Mesenchymal stem cell (in vitro differentiated cells and primary cell): ENCODE measurements around the gene MUC4.
"Not testable (repeated sequence)": the region's sequence is repeated elsewhere in the genome, so short reads cannot be mapped to it uniquely, and the experiment has no call there.

ENCODE experiments used
- DNase-seq: peaks from one replicate; pipeline ENCODE4 v3.0.0-alpha.2; 2013
- H2AFZ ChIP-seq: one replicate; pipeline ENCODE4 v1.6.1; 2013; ENCODE audit warnings: low read depth, mild to moderate bottlenecking, control low read depth, inconsistent platforms, low read length, moderate library complexity
- H2AK5ac ChIP-seq: 2 replicates; pipeline ENCODE4 v1.6.1; 2013; ENCODE audit warnings: low read length, moderate library complexity, mild to moderate bottlenecking, inconsistent platforms; ENCODE audit not compliant: severe bottlenecking
- H2BK120ac ChIP-seq: one replicate; pipeline ENCODE4 v1.6.1; 2013; ENCODE audit warnings: low read depth, mild to moderate bottlenecking, inconsistent platforms, low read length, moderate library complexity
- H2BK12ac ChIP-seq, 2 experiments: one replicate each; pipeline ENCODE4 v1.6.1; 2013; ENCODE audit warnings: inconsistent platforms in 2 of 2, low read length in 2 of 2, mild to moderate bottlenecking in 2 of 2, moderate library complexity in 2 of 2, control low read depth in 1 of 2
- H2BK15ac ChIP-seq: one replicate; pipeline ENCODE4 v1.6.1; 2013; ENCODE audit warnings: mild to moderate bottlenecking, low read depth, inconsistent platforms; ENCODE audit not compliant: poor library complexity, severe bottlenecking
- H2BK5ac ChIP-seq: 2 replicates; pipeline ENCODE4 v1.6.1; 2013; ENCODE audit warnings: low read depth, mild to moderate bottlenecking, low read length, control low read depth, inconsistent platforms; ENCODE audit not compliant: poor library complexity, severe bottlenecking
- H3K14ac ChIP-seq, 2 experiments: one replicate each; pipeline ENCODE4 v1.6.1; 2013; ENCODE audit warnings: inconsistent platforms in 2 of 2, low read length in 2 of 2, control low read depth in 1 of 2, mild to moderate bottlenecking in 1 of 2, moderate library complexity in 1 of 2
- H3K18ac ChIP-seq, 2 experiments: one replicate each; pipeline ENCODE4 v1.6.1; 2013; ENCODE audit warnings: inconsistent platforms in 2 of 2, low read length in 2 of 2, control low read depth in 1 of 2, low read depth in 1 of 2, mild to moderate bottlenecking in 1 of 2
- H3K23ac ChIP-seq, 2 experiments: one replicate each; pipeline ENCODE4 v1.6.1; 2013; ENCODE audit warnings: inconsistent platforms in 2 of 2, low read length in 2 of 2, mild to moderate bottlenecking in 2 of 2, moderate library complexity in 2 of 2, control low read depth in 1 of 2
- H3K27ac ChIP-seq: 2 replicates; pipeline ENCODE4 v1.5.1; 2013; ENCODE audit warnings: mild to moderate bottlenecking, moderate library complexity, low read length, control low read depth, inconsistent platforms; ENCODE audit not compliant: poor library complexity, severe bottlenecking
- H3K27me3 ChIP-seq, 2 experiments: 2 replicates each; pipeline versions ENCODE4 v1.6.1 to v1.7.0; 2013; ENCODE audit warnings: low read length in 2 of 2, mild to moderate bottlenecking in 2 of 2, moderate library complexity in 2 of 2, control low read depth in 1 of 2, inconsistent platforms in 1 of 2; ENCODE audit not compliant: control insufficient read depth in 1 of 2, insufficient read depth in 1 of 2
- H3K36me3 ChIP-seq, 2 experiments: 2 replicates each; pipeline versions ENCODE4 v1.6.1 to v1.7.0; 2013; ENCODE audit warnings: low read length in 2 of 2, control low read depth in 1 of 2, inconsistent platforms in 1 of 2, low read depth in 1 of 2, mild to moderate bottlenecking in 1 of 2; ENCODE audit not compliant: insufficient read depth in 2 of 2, control insufficient read depth in 1 of 2
- H3K4ac ChIP-seq, 2 experiments: one replicate each; pipeline ENCODE4 v1.6.1; 2013; ENCODE audit warnings: inconsistent platforms in 2 of 2, low read length in 2 of 2, mild to moderate bottlenecking in 2 of 2, moderate library complexity in 2 of 2, control low read depth in 1 of 2, low read depth in 1 of 2
- H3K4me1 ChIP-seq: 2 replicates; pipeline ENCODE4 v1.6.1; 2013; ENCODE audit warnings: low read depth, low read length, control low read depth; ENCODE audit not compliant: control insufficient read depth, insufficient read depth
- H3K4me2 ChIP-seq: 2 replicates; pipeline ENCODE4 v1.6.1; 2013; ENCODE audit warnings: low read length, mild to moderate bottlenecking, inconsistent platforms; ENCODE audit not compliant: poor library complexity, severe bottlenecking
- H3K4me3 ChIP-seq, 2 experiments: 2 replicates each; pipeline versions ENCODE4 v1.5.1 to v1.7.0; 2013; ENCODE audit warnings: low read length in 2 of 2, mild to moderate bottlenecking in 2 of 2, control low read depth in 1 of 2, low read depth in 1 of 2; ENCODE audit not compliant: insufficient read depth in 1 of 2
- H3K79me1 ChIP-seq: replicated peaks from 2 replicates; pipeline ENCODE4 v1.6.1; 2013; ENCODE audit warnings: mild to moderate bottlenecking, control low read depth, low read length, inconsistent platforms; ENCODE audit not compliant: poor library complexity, severe bottlenecking
- H3K9ac ChIP-seq: 2 replicates; pipeline ENCODE4 v1.7.0; 2013; ENCODE audit warnings: mild to moderate bottlenecking, low read length, moderate library complexity
- H3K9me3 ChIP-seq: 2 replicates; pipeline ENCODE4 v1.7.0; 2013; ENCODE audit warnings: mild to moderate bottlenecking, low read length; ENCODE audit not compliant: control insufficient read depth
- H4K8ac ChIP-seq: one replicate; pipeline ENCODE4 v1.6.1; 2013; ENCODE audit warnings: inconsistent platforms, mild to moderate bottlenecking, low read length, moderate library complexity
- H4K91ac ChIP-seq: one replicate; pipeline ENCODE4 v1.6.1; 2013; ENCODE audit warnings: mild to moderate bottlenecking, low read length, inconsistent platforms
- WGBS: methylation state at CpG from one replicate; pipeline ENCODE4 v1.1.7; 2013; ENCODE audit warnings: mixed read lengths; 5-methylcytosine and 5-hydroxymethylcytosine counted together

The MUC4 gene

DNA sequence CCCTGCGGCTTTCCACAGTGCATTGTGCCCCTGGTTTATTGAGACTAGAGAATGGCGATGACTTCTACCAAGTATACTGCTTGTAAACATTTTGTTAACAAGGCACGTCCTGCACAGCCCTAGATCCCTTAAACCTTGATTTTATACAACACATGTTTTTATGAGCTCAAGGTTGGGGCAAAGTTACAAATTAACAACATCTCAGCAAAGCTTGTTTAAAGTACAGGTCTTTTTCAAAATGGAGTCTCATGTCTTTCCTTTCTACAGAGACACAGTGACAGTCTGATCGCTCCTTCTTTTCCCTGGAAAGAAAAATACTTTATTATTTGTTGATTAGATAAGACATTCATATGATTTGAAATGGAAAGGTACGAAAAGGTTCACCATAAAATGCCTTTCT is 82.9 kb downstream of the MUC4 start:
- H2BK12ac ChIP-seq, H2AK5ac ChIP-seq, H3K14ac ChIP-seq, H4K91ac ChIP-seq, H2AFZ ChIP-seq, DNase-seq, H3K4me3 ChIP-seq, H3K9ac ChIP-seq, H2BK5ac ChIP-seq, H4K8ac ChIP-seq, H2BK120ac ChIP-seq, H3K4me2 ChIP-seq, H2BK15ac ChIP-seq, H3K9me3 ChIP-seq, H3K79me1 ChIP-seq, H3K18ac ChIP-seq, H3K4ac ChIP-seq, H3K23ac ChIP-seq, H3K27ac ChIP-seq, H3K4me1 ChIP-seq: not testable (repeated sequence)
- peaks cover 13 to 29% of the 10 kb centered on the region in 2 experiments for H3K27me3 ChIP-seq
- 75% methylated on average over 2 of the region's 5 CpGs for WGBS
- H3K36me3 ChIP-seq = peaks cover 0 to 23% of the 10 kb centered on the region in 2 experiments

- no peak overlapping the region for H2BK15ac ChIP-seq
- H3K18ac ChIP-seq = no peak overlapping the region
- no peak overlapping the region for H4K8ac ChIP-seq
- no peak overlapping the region for H2BK12ac ChIP-seq
- H4K91ac ChIP-seq = no peak overlapping the region
- H3K9me3 ChIP-seq = no peaks in the 10 kb centered on the region
- no peak overlapping the region for H3K4me3 ChIP-seq
- no peak overlapping the region for H3K23ac ChIP-seq
- no peak overlapping the region for H2AFZ ChIP-seq
- WGBS = 72% methylated on average over 7 of the region's 7 CpGs
- no peak overlapping the region for H3K14ac ChIP-seq
- peaks cover 2% of the 10 kb centered on the region for H3K4me1 ChIP-seq
- DNase-seq = no peak
- H3K27ac ChIP-seq = no peak overlapping the region
- no peak overlapping the region for H3K4ac ChIP-seq
- no peak overlapping the region for H3K4me2 ChIP-seq
- H3K27me3 ChIP-seq = peaks cover 9 to 21% of the 10 kb centered on the region in 2 experiments
- peaks cover 0 to 15% of the 10 kb centered on the region in 2 experiments for H3K36me3 ChIP-seq
- no peak overlapping the region for H2AK5ac ChIP-seq
- H3K9ac ChIP-seq = no peak overlapping the region
- no peaks in the 10 kb centered on the region for H3K79me1 ChIP-seq
- no peak overlapping the region for H2BK120ac ChIP-seq
- H2BK5ac ChIP-seq = no peak overlapping the region
These were observed 84.0 kb downstream of the MUC4 start for GRCh38 chr3:195727606-195728195.

DNA sequence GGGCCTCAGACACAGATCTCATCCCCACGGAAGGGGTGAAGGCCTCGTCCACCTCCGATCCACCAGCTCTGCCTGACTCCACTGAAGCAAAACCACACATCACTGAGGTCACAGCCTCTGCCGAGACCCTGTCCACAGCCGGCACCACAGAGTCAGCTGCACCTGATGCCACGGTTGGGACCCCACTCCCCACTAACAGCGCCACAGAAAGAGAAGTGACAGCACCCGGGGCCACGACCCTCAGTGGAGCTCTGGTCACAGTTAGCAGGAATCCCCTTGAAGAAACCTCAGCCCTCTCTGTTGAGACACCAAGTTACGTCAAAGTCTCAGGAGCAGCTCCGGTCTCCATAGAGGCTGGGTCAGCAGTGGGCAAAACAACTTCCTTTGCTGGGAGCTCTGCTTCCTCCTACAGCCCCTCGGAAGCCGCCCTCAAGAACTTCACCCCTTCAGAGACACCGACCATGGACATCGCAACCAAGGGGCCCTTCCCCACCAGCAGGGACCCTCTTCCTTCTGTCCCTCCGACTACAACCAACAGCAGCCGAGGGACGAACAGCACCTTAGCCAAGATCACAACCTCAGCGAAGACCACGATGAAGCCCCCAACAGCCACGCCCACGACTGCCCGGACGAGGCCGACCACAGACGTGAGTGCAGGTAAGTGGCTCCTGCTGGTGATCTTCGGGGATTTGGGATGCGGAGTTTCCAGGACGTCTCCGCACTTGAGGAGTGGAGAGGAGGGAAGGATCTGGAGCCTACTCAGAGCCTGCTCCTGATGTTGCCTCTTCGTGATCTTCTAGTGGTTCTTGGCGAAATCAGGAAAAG is 85.6 kb downstream of the MUC4 start:
- H3K79me1 ChIP-seq, H3K4me3 ChIP-seq, H3K27ac ChIP-seq, H3K9me3 ChIP-seq, H2AFZ ChIP-seq, H3K4me2 ChIP-seq, H3K18ac ChIP-seq, H3K23ac ChIP-seq, H2BK120ac ChIP-seq, H2AK5ac ChIP-seq, DNase-seq, H2BK12ac ChIP-seq, H4K8ac ChIP-seq, H3K14ac ChIP-seq, H3K36me3 ChIP-seq, H2BK5ac ChIP-seq, H3K9ac ChIP-seq, H4K91ac ChIP-seq, H2BK15ac ChIP-seq, H3K4me1 ChIP-seq, H3K4ac ChIP-seq: not testable (repeated sequence)
- peaks cover 9 to 12% of the 10 kb centered on the region in 2 experiments for H3K27me3 ChIP-seq
- WGBS = 86% methylated on average over 30 of the region's 32 CpGs

GRCh38 chr3:195724363-195724762 is 87.4 kb downstream of the MUC4 start:
- not testable (repeated sequence) for H3K23ac ChIP-seq, H2BK120ac ChIP-seq, DNase-seq, H2BK12ac ChIP-seq, H3K18ac ChIP-seq, H4K8ac ChIP-seq, H3K4me3 ChIP-seq, H3K79me1 ChIP-seq, H3K9ac ChIP-seq, H4K91ac ChIP-seq, H3K4me2 ChIP-seq, H2BK15ac ChIP-seq, H3K4ac ChIP-seq, H2AFZ ChIP-seq, H2BK5ac ChIP-seq, H3K14ac ChIP-seq, H3K36me3 ChIP-seq, H3K4me1 ChIP-seq, H3K27ac ChIP-seq, H2AK5ac ChIP-seq, H3K9me3 ChIP-seq
- H3K27me3 ChIP-seq = peaks cover 1 to 16% of the 10 kb centered on the region in 2 experiments
- WGBS = no CpG with 5 or more reads among the region's 13 CpGs
